Gastroesophageal sphincter (tissue), 4 donors: ENCODE measurements around the gene AQP4. TPM values are rescaled to one million over a fixed set of nuclear protein-coding genes. Genes with fewer than 3 reads are reported as not detected.

ENCODE experiments used
- ATAC-seq: fragments of 150-250 bp; one replicate; pipeline ENCODE4 v1.9.1; 2016; ENCODE audit warnings: mild to moderate bottlenecking, moderate library complexity
- H3K27ac ChIP-seq, 4 donors: fragments of 200-600 bp; sonication (generic) in 3 of 4; 1 replicate in 3 of 4; 2 replicates in 1 of 4; pipeline ENCODE4 v1.5.1; 2016 to 2019
- H3K27me3 ChIP-seq: fragments of 200-600 bp; sonication (generic); one replicate; pipeline ENCODE4 v1.5.1; 2019
- H3K36me3 ChIP-seq, 2 donors: fragments of 200-600 bp; sonication (generic); one replicate each; pipeline ENCODE4 v1.5.1; 2019; ENCODE audit warnings: control low read depth in 1 of 2
- H3K4me1 ChIP-seq, 3 donors: fragments of 200-600 bp; sonication (generic); 1 replicate in 2 of 3; 2 replicates in 1 of 3; pipeline ENCODE4 v1.5.1; 2016 to 2019; ENCODE audit warnings: control low read depth in 2 of 3
- H3K4me3 ChIP-seq, 2 donors: fragments of 200-600 bp; sonication (generic); one replicate each; pipeline ENCODE4 v1.5.1; 2019; ENCODE audit warnings: mild to moderate bottlenecking in 1 of 2, moderate library complexity in 1 of 2
- H3K9me3 ChIP-seq, 3 donors: fragments of 200-600 bp; sonication (generic); one replicate each; pipeline ENCODE4 v1.5.1; 2017 to 2019; ENCODE audit warnings: control low read depth in 2 of 3
- EP300 ChIP-seq: sonication (generic); formaldehyde crosslinking; IDR thresholded peaks from one replicate; pipeline ENCODE4 v1.6.1; 2017; ENCODE audit warnings: antibody characterized with exemption, mild to moderate bottlenecking
- POLR2A ChIP-seq, 2 donors: fragments of 450-650 bp; IDR thresholded peaks; one replicate each; pipeline ENCODE4 v1.6.1; 2017; ENCODE audit warnings: antibody characterized with exemption in 2 of 2, mild to moderate bottlenecking in 2 of 2, moderate library complexity in 1 of 2
- POLR2AphosphoS5 ChIP-seq: sonication (generic); formaldehyde crosslinking; IDR thresholded peaks from one replicate; pipeline ENCODE4 v1.6.1; 2017; ENCODE audit warnings: antibody characterized with exemption
- WGBS, 2 donors: methylation state at CpG; one replicate each; pipeline ENCODE4 v1.1.5; 2018; ENCODE audit warnings: low coverage in 1 of 2; 5-methylcytosine and 5-hydroxymethylcytosine counted together
- total RNA-seq, 4 donors: library from RNA; depleted of rRNA; stranded (reverse); fragments of >200 nt; gene quantifications; one replicate each; pipeline ENCODE4 v1.1.0, GENCODE V29; 2016
- TF ChIP-seq, protein P1 (sequence below), 4 experiments: fragments of 200-600 bp in 2 of 4; fragments of 450-650 bp in 2 of 4; sonication (generic) in 1 of 4; IDR thresholded peaks; one replicate each; pipeline ENCODE4 v1.5.1; 2017 to 2019; ENCODE audit warnings: antibody characterized with exemption in 4 of 4, mild to moderate bottlenecking in 2 of 4, moderate library complexity in 2 of 4

Gene AQP4
- total RNA-seq, 4 donors from 2014 or later, result 0.12 to 36.1 (median 0.89) TPM; not detected in 1

DNA sequence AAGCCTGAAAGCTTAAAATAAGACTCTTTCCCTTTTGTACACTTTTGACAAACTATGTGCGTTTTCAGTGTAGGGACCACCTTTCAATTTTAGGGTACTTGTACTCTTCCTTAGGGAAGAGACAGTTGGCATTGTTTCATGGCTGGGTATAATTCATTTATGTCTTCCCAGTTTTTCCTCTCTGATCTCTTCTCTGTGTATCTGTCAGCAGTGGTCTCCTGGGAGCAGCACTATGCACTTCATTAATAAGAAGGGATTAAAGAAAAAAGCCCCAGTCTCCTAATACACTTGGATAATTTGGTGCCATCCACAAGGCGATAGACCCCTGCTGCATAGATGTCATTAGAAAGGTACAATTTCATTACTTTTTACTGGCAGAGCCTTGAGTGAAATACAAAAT lies 12.1 kb downstream of the AQP4 start:
- H3K4me1 ChIP-seq, result no peaks in the 10 kb centered on the region
- no peaks in the 10 kb centered on the region for H3K36me3 ChIP-seq
- no peaks in the 10 kb centered on the region for H3K27me3 ChIP-seq
- TF ChIP-seq, protein P1, sequence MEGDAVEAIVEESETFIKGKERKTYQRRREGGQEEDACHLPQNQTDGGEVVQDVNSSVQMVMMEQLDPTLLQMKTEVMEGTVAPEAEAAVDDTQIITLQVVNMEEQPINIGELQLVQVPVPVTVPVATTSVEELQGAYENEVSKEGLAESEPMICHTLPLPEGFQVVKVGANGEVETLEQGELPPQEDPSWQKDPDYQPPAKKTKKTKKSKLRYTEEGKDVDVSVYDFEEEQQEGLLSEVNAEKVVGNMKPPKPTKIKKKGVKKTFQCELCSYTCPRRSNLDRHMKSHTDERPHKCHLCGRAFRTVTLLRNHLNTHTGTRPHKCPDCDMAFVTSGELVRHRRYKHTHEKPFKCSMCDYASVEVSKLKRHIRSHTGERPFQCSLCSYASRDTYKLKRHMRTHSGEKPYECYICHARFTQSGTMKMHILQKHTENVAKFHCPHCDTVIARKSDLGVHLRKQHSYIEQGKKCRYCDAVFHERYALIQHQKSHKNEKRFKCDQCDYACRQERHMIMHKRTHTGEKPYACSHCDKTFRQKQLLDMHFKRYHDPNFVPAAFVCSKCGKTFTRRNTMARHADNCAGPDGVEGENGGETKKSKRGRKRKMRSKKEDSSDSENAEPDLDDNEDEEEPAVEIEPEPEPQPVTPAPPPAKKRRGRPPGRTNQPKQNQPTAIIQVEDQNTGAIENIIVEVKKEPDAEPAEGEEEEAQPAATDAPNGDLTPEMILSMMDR (IDR thresholded peaks at IDR 0.05), result no peak
- TF ChIP-seq POLR2A (IDR thresholded peaks at IDR 0.05) (no peak), POLR2AphosphoS5 (no peak), EP300 (no peak)
- no peak overlapping the region for H3K27ac ChIP-seq
- ATAC-seq, result no peak
- no peak overlapping the region for H3K4me3 ChIP-seq
- peaks cover 0 to 6% (median 0%) of the 10 kb centered on the region in 3 donors for H3K9me3 ChIP-seq
- WGBS, 2 donors, result 89 to 92% methylated on average over 1 to 2 of the region's 2 CpGs

GRCh38 chr18:26843760-26844159 lies 21.7 kb downstream of the AQP4 start:
- H3K36me3 ChIP-seq, result no peaks in the 10 kb centered on the region
- H3K27me3 ChIP-seq, result no peaks in the 10 kb centered on the region
- TF ChIP-seq EP300 (no peak), POLR2A (IDR thresholded peaks at IDR 0.05) (no peak), POLR2AphosphoS5 (no peak)
- TF ChIP-seq, protein P1 (IDR thresholded peaks at IDR 0.05), result no peak
- 100% methylated on average over 1 of the region's 1 CpG; no CpG with 5 or more reads in 1 of the 2 donors for WGBS, 2 donors
- ATAC-seq, result no peak
- no peak overlapping the region for H3K27ac ChIP-seq
- no peak overlapping the region for H3K4me3 ChIP-seq
- no peaks in the 10 kb centered on the region for H3K4me1 ChIP-seq
- H3K9me3 ChIP-seq, result peaks cover 0 to 6% (median 0%) of the 10 kb centered on the region in 3 donors

- TF ChIP-seq, protein P1 (IDR thresholded peaks at IDR 0.05), result no peak
- TF ChIP-seq POLR2A (IDR thresholded peaks at IDR 0.05) (no peak), EP300 (no peak), POLR2AphosphoS5 (no peak)
- no peak overlapping the region for H3K4me3 ChIP-seq
- ATAC-seq, result no peak
These were observed 24.5 kb downstream of the AQP4 start for GRCh38 chr18:26840965-26841364.

GRCh38 chr18:26839609-26840008 lies 25.9 kb downstream of the AQP4 start:
- ATAC-seq, result no peak
- H3K36me3 ChIP-seq, result no peaks in the 10 kb centered on the region
- no peak overlapping the region for H3K27ac ChIP-seq
- peaks cover 0 to 6% (median 0%) of the 10 kb centered on the region in 3 donors for H3K9me3 ChIP-seq
- H3K4me3 ChIP-seq, result no peak overlapping the region
- H3K4me1 ChIP-seq, result no peaks in the 10 kb centered on the region
- H3K27me3 ChIP-seq, result no peaks in the 10 kb centered on the region
- WGBS, 2 donors, result 22 to 93% methylated on average over 2 of the region's 2 CpGs
- TF ChIP-seq, protein P1 (IDR thresholded peaks at IDR 0.05), result no peak
- TF ChIP-seq POLR2AphosphoS5 (no peak), POLR2A (IDR thresholded peaks at IDR 0.05) (no peak)

More at GRCh38 chr18:26840965-26841364, 24.5 kb downstream of the AQP4 start:
- Histone ChIP-seq H3K27ac (no peak overlapping the region), H3K36me3 (no peaks in the 10 kb centered on the region), H3K27me3 (no peaks in the 10 kb centered on the region), H3K9me3 (peaks cover 0 to 6% (median 0%) of the 10 kb centered on the region in 3 donors), H3K4me1 (no peaks in the 10 kb centered on the region)
- WGBS, 2 donors, result 85 to 90% methylated on average over 1 to 5 of the region's 5 CpGs

GRCh38 chr18:26832302-26832701 lies 33.2 kb downstream of the AQP4 start:
- Histone ChIP-seq H3K27me3 (no peaks in the 10 kb centered on the region), H3K4me1 (no peaks in the 10 kb centered on the region), H3K9me3 (no peaks in the 10 kb centered on the region), H3K36me3 (no peaks in the 10 kb centered on the region), H3K4me3 (no peak overlapping the region), H3K27ac (no peak overlapping the region)
- TF ChIP-seq, protein P1 (IDR thresholded peaks at IDR 0.05), result no peak
- TF ChIP-seq POLR2A (IDR thresholded peaks at IDR 0.05), result no peak
- no peak for TF ChIP-seq POLR2AphosphoS5
- no peak for TF ChIP-seq EP300
- WGBS, 2 donors, result 95 to 98% methylated on average over 8 to 11 of the region's 11 CpGs
- ATAC-seq, result no peak
